K562 (cell line): ENCODE results near the gene LMAN1.

Experiments used
- CBFB ChIP-seq: sonication (generic); formaldehyde crosslinking; IDR thresholded peaks from 2 replicates; pipeline ENCODE4 v1.4.0; 2020; ENCODE audit warnings: mild to moderate bottlenecking, missing genetic modification reagents
- GTF2B ChIP-seq: IDR thresholded peaks from 2 replicates; pipeline ENCODE4 v1.6.1; 2011; ENCODE audit not compliant: insufficient read length; ENCODE audit errors: extremely low read depth
- IRF2 ChIP-seq: sonication (generic); formaldehyde crosslinking; IDR thresholded peaks from 2 replicates; pipeline ENCODE4 v1.8.1; 2022; ENCODE audit warnings: mild to moderate bottlenecking, missing genetic modification reagents
- MLX ChIP-seq, 2 experiments: fragments of 450-650 bp in 1 of 2; sonication (generic) in 1 of 2; formaldehyde crosslinking; conservative IDR thresholded peaks; 2 replicates each; pipeline versions ENCODE4 v1.4.0 to v1.8.1; 2020 to 2022; ENCODE audit warnings: mild to moderate bottlenecking in 1 of 2, missing genetic modification reagents in 1 of 2
- MTA3 ChIP-seq: fragments of 450-650 bp; formaldehyde crosslinking; IDR thresholded peaks from 2 replicates; pipeline ENCODE4 v1.6.1; 2017; ENCODE audit warnings: mild to moderate bottlenecking, borderline replicate concordance
- PML ChIP-seq: IDR thresholded peaks from 2 replicates; pipeline ENCODE4 v1.6.1; 2012; ENCODE audit warnings: low read length, inconsistent platforms
- SRSF1 ChIP-seq: fragments of 200-400 bp; formaldehyde crosslinking; IDR thresholded peaks from 2 replicates; pipeline ENCODE4 v1.6.1; 2017; ENCODE audit warnings: mild to moderate bottlenecking, low read depth, low read length, moderate library complexity
- STAT5B ChIP-seq: fragments of 250-450 bp; sonication (Bioruptor Pico); IDR thresholded peaks from 2 replicates; pipeline ENCODE4 v1.8.0; 2021; ENCODE audit warnings: mild to moderate bottlenecking, inconsistent platforms
- TF ChIP-seq, protein P1 (sequence below), 3 experiments: IDR thresholded peaks in 2 of 3; conservative IDR thresholded peaks in 1 of 3; 2 replicates each; pipeline ENCODE4 v1.5.1; 2011 to 2012; ENCODE audit warnings: low read length in 3 of 3, mild to moderate bottlenecking in 3 of 3, control low read depth in 2 of 3, improper control_type of control experiment in 1 of 3, inconsistent platforms in 1 of 3, low read depth in 1 of 3, mixed read lengths in 1 of 3, moderate library complexity in 1 of 3; ENCODE audit not compliant: insufficient read depth in 2 of 3
- TF ChIP-seq, protein P2 (sequence below): sonication (generic); formaldehyde crosslinking; IDR thresholded peaks from 2 replicates; pipeline ENCODE4 v1.8.1; 2023; ENCODE audit warnings: mild to moderate bottlenecking, missing genetic modification reagents
- TF ChIP-seq, protein P3 (sequence below): fragments of 150-350 bp; IDR thresholded peaks from 2 replicates; pipeline ENCODE4 v1.6.1; 2014; ENCODE audit warnings: low read depth, mild to moderate bottlenecking, low read length, borderline replicate concordance

GRCh38 chr18:59301929-59302328 is 57.1 kb downstream of the LMAN1 start:
- TF ChIP-seq STAT5B (CRISPR knock-in tag) (no peak), CBFB (no peak), SRSF1 (no peak), GTF2B (no peak), IRF2 (no peak), MLX (CRISPR knock-in tag; conservative IDR thresholded peaks at IDR 0.05) (no peak), MTA3 (no peak), PML (no peak)
- TF ChIP-seq, protein P1, sequence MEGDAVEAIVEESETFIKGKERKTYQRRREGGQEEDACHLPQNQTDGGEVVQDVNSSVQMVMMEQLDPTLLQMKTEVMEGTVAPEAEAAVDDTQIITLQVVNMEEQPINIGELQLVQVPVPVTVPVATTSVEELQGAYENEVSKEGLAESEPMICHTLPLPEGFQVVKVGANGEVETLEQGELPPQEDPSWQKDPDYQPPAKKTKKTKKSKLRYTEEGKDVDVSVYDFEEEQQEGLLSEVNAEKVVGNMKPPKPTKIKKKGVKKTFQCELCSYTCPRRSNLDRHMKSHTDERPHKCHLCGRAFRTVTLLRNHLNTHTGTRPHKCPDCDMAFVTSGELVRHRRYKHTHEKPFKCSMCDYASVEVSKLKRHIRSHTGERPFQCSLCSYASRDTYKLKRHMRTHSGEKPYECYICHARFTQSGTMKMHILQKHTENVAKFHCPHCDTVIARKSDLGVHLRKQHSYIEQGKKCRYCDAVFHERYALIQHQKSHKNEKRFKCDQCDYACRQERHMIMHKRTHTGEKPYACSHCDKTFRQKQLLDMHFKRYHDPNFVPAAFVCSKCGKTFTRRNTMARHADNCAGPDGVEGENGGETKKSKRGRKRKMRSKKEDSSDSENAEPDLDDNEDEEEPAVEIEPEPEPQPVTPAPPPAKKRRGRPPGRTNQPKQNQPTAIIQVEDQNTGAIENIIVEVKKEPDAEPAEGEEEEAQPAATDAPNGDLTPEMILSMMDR (IDR thresholded peaks at IDR 0.05 in 2 of 3, conservative IDR thresholded peaks at IDR 0.05 in 1 of 3; ENCODE audit: insufficient read depth in 2 of 3, low read depth in 1 of 3, low read length in 3 of 3): no peak
- TF ChIP-seq, protein P2, sequence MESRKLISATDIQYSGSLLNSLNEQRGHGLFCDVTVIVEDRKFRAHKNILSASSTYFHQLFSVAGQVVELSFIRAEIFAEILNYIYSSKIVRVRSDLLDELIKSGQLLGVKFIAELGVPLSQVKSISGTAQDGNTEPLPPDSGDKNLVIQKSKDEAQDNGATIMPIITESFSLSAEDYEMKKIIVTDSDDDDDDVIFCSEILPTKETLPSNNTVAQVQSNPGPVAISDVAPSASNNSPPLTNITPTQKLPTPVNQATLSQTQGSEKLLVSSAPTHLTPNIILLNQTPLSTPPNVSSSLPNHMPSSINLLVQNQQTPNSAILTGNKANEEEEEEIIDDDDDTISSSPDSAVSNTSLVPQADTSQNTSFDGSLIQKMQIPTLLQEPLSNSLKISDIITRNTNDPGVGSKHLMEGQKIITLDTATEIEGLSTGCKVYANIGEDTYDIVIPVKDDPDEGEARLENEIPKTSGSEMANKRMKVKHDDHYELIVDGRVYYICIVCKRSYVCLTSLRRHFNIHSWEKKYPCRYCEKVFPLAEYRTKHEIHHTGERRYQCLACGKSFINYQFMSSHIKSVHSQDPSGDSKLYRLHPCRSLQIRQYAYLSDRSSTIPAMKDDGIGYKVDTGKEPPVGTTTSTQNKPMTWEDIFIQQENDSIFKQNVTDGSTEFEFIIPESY (CRISPR knock-in tag): no peak
- TF ChIP-seq, protein P3, sequence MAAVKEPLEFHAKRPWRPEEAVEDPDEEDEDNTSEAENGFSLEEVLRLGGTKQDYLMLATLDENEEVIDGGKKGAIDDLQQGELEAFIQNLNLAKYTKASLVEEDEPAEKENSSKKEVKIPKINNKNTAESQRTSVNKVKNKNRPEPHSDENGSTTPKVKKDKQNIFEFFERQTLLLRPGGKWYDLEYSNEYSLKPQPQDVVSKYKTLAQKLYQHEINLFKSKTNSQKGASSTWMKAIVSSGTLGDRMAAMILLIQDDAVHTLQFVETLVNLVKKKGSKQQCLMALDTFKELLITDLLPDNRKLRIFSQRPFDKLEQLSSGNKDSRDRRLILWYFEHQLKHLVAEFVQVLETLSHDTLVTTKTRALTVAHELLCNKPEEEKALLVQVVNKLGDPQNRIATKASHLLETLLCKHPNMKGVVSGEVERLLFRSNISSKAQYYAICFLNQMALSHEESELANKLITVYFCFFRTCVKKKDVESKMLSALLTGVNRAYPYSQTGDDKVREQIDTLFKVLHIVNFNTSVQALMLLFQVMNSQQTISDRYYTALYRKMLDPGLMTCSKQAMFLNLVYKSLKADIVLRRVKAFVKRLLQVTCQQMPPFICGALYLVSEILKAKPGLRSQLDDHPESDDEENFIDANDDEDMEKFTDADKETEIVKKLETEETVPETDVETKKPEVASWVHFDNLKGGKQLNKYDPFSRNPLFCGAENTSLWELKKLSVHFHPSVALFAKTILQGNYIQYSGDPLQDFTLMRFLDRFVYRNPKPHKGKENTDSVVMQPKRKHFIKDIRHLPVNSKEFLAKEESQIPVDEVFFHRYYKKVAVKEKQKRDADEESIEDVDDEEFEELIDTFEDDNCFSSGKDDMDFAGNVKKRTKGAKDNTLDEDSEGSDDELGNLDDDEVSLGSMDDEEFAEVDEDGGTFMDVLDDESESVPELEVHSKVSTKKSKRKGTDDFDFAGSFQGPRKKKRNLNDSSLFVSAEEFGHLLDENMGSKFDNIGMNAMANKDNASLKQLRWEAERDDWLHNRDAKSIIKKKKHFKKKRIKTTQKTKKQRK: no peak
